Upper lobe of right lung (tissue), 1 donor: ENCODE results near the gene EBI3. TPM values are rescaled to one million over a fixed set of nuclear protein-coding genes. Genes with fewer than 3 reads are reported as not detected.
"Not testable (repeated sequence)": the region's sequence is repeated elsewhere in the genome, so short reads cannot be mapped to it uniquely, and the experiment has no call there.

Source experiments
- ATAC-seq: fragments of 200-7000 bp; cut with Tn5 transposase; one replicate; pipeline ENCODE4 v1.9.1; 2020; ENCODE audit warnings: mild to moderate bottlenecking, moderate library complexity
- DNase-seq: peaks from one replicate; pipeline ENCODE4 v3.0.0-alpha.2; 2020
- H3K27ac ChIP-seq: fragments of 200-600 bp; one replicate; pipeline ENCODE4 v1.8.0; 2022
- H3K27me3 ChIP-seq: fragments of 200-600 bp; one replicate; pipeline ENCODE4 v1.8.0; 2022; ENCODE audit warnings: mild to moderate bottlenecking
- H3K36me3 ChIP-seq: fragments of 200-600 bp; one replicate; pipeline ENCODE4 v1.8.0; 2022
- H3K4me1 ChIP-seq: fragments of 200-600 bp; one replicate; pipeline ENCODE4 v1.8.0; 2022
- H3K4me3 ChIP-seq: fragments of 200-600 bp; one replicate; pipeline ENCODE4 v1.8.0; 2022; ENCODE audit warnings: mild to moderate bottlenecking
- H3K9me3 ChIP-seq: fragments of 200-600 bp; one replicate; pipeline ENCODE4 v1.8.0; 2022
- CTCF ChIP-seq: fragments of 200-600 bp; IDR thresholded peaks from one replicate; pipeline ENCODE4 v1.8.0; 2022; ENCODE audit warnings: antibody characterized with exemption
- intact Hi-C: fragments of 100-400 bp; cut with DNase I; formaldehyde crosslinking; loops from one replicate; pipeline ENCODE4 v1.11.0; 2022
- total RNA-seq: library from RNA; stranded (reverse); fragmentation: NEBNext Ultra II Directional; extraction: Animal tissue kit (Norgen Biotek cat#: 25700); gene quantifications from one replicate; pipeline ENCODE4 v1.2.1, GENCODE V29; 2021
- donor health status: DM: no; HTN: yes; CAD: no; lungs with severe emphysema.

EBI3 gene
- total RNA-seq, 1 donor from 2014 or later = 2.0 TPM

GRCh38 chr19:4272894-4273293 lies 43.6 kb downstream of the EBI3 start:
- Histone ChIP-seq H3K27me3 (peaks cover 3% of the 10 kb centered on the region), H3K27ac (no peak overlapping the region), H3K4me3 (no peak overlapping the region), H3K4me1 (no peaks in the 10 kb centered on the region), H3K9me3 (no peaks in the 10 kb centered on the region), H3K36me3 (peaks cover 21% of the 10 kb centered on the region)
- DNase-seq (no peak), ATAC-seq (peak; percentile 26)
- intact Hi-C loops = no loop called here
- no peak for TF ChIP-seq CTCF

- H3K27ac ChIP-seq, H3K36me3 ChIP-seq, ATAC-seq, H3K9me3 ChIP-seq, H3K4me1 ChIP-seq, intact Hi-C loops, H3K4me3 ChIP-seq, DNase-seq: not testable (repeated sequence)
- H3K27me3 ChIP-seq = peaks cover 16% of the 10 kb centered on the region
These were observed 45.0 kb downstream of the EBI3 start for GRCh38 chr19:4274321-4274686.

GRCh38 chr19:4277191-4277696 lies 47.9 kb downstream of the EBI3 start:
- intact Hi-C loops = no loop called here
- no peak for ATAC-seq
- TF ChIP-seq CTCF = no peak

GRCh38 chr19:4278010-4278409 lies 48.7 kb downstream of the EBI3 start:
- no peak for ATAC-seq
- Histone ChIP-seq H3K4me1 (peaks cover 6% of the 10 kb centered on the region), H3K9me3 (no peaks in the 10 kb centered on the region), H3K36me3 (no peaks in the 10 kb centered on the region), H3K27me3 (peaks cover 47% of the 10 kb centered on the region), H3K4me3 (no peak overlapping the region), H3K27ac (no peak overlapping the region)
- DNase-seq = no peak
- no peak for TF ChIP-seq CTCF
- intact Hi-C loops = no loop called here

More at GRCh38 chr19:4277191-4277696, 47.9 kb downstream of the EBI3 start:
- no peaks in the 10 kb centered on the region for H3K36me3 ChIP-seq
- H3K27ac ChIP-seq = no peak overlapping the region
- H3K4me1 ChIP-seq = peaks cover 6% of the 10 kb centered on the region
- no peak overlapping the region for H3K4me3 ChIP-seq
- peaks cover 44% of the 10 kb centered on the region for H3K27me3 ChIP-seq
- no peaks in the 10 kb centered on the region for H3K9me3 ChIP-seq
- DNase-seq = no peak

DNA sequence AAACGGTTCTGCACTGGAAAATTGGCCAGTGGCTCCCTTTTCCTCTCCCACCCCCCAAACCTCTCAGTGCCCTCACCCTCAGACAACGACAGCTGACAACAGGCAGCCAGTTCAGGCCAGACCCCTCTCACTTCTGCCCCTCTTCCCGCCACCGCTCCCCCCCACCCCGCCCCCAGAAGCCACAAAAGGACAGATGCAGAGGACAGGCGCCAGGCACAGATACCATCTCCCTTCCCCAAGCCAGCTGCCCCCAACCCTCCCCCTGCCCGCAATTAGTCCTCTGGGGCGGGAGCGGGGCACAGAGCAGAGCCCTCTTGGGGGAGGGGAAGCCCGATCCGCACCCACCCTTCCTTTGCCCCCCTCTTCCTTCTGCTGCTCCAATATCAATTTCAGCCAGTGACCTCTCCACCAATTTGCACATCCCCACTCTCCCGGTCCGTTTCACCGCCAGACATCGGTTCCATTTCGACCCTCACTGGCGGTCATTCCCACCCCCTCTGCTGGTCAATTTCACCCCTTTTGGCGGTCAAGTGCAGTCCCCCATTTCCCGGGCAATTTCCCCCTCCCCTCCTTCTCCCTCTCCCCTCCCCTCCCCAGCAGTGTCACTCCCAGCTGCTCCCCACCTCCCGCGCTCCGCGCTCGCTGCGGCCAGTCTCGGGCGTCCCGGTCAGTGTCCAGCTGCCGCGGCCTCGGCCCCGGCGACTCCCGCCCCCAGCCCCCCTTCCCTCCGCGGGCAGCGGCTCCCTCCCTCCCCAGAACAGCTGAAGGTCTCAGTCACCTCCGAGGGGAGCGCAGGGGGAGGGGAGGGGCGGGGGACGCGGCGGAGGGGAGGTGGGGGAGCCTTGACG lies 49.3 kb downstream of the EBI3 start, which contains the start of gene SHD:
SHD (plus strand) TSS at position 848 of the 848 bp plus-strand sequence. CDS start 798 bp downstream, outside the sequence.
- Histone ChIP-seq H3K27me3 (peaks cover 49% of the 10 kb centered on the region), H3K4me3 (no peak within 1 kb of the TSS), H3K36me3 (no peaks in the 10 kb centered on the region), H3K4me1 (peaks cover 6% of the 10 kb centered on the region), H3K9me3 (no peaks in the 10 kb centered on the region), H3K27ac (no peak within 1 kb of the TSS)
- intact Hi-C loops = no loop called here
- no peak for DNase-seq
- TF ChIP-seq CTCF = no peak
- no peak for ATAC-seq

DNA sequence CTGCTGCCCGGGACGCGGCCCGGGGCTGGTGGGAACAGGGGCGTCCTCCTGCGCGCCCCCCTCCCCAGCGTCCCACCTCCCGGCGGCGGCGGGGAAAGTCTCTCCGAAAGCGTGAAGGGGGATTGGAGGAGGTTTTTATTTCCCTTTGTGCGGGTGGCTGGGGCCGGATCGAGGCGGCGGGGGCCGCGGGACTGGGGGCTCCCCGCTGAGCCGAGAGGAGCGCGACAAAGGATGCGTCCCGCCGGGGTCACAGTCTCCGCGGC lies 49.9 kb downstream of the EBI3 start:
- Histone ChIP-seq H3K27me3 (peaks cover 49% of the 10 kb centered on the region), H3K4me1 (peaks cover 6% of the 10 kb centered on the region), H3K9me3 (no peaks in the 10 kb centered on the region), H3K36me3 (no peaks in the 10 kb centered on the region), H3K4me3 (no peak overlapping the region), H3K27ac (no peak overlapping the region)
- DNase-seq = no peak
- TF ChIP-seq CTCF = no peak
- peak; percentile 24 for ATAC-seq
- intact Hi-C loops = no loop called here
